Measurements from ENCODE around the gene CSH1. TPM values are rescaled to one million over a fixed set of nuclear protein-coding genes. Genes with fewer than 3 reads are reported as not detected.
"Not testable (repeated sequence)": the region's sequence is repeated elsewhere in the genome, so short reads cannot be mapped to it uniquely, and the experiment has no call there.

Gene CSH1
- total RNA-seq (2014; rRNA removed; shearing (Covaris generic)) (not detected in 2 replicates), polyA plus RNA-seq (2016; fragmentation: Nextera tagmentation; extraction: Ambion mirVana) (0.68 TPM in 1 of 2 replicates, not detected in the other)
- long read RNA-seq, result 0 reads

GRCh38 chr17:63896524-63897354 lies at the start of gene CSH1:
Gene CSH1 (minus strand): TSS chr17:63896574. CDS start chr17:63896511, 63 bp downstream.
- not testable (repeated sequence) for H3K27ac Mint-ChIP-seq; H3K9me3 Mint-ChIP-seq; H3K4me2 ChIP-seq; DNase-seq (ENCODE audit: low spot score); H3K79me2 ChIP-seq (replicated peaks; ENCODE audit: insufficient read depth); H3K36me3 Mint-ChIP-seq (ENCODE audit: low read depth); H3K4me3 Mint-ChIP-seq; H4K20me1 ChIP-seq (replicated peaks; ENCODE audit: insufficient read depth); H3K27me3 ChIP-seq (ENCODE audit: insufficient read depth); H3F3A ChIP-seq (replicated peaks; ENCODE audit: low read depth); H3K4me3 ChIP-seq; H3K9me2 ChIP-seq (ENCODE audit: insufficient read depth); H3K27me3 Mint-ChIP-seq (ENCODE audit: insufficient read depth, low read depth, poor library complexity); H3K36me3 ChIP-seq (ENCODE audit: insufficient read depth); H3K4me1 Mint-ChIP-seq; H2AFZ ChIP-seq; H3K27ac ChIP-seq (ENCODE audit: low read depth); H3K4me1 ChIP-seq (ENCODE audit: insufficient read depth)
- ATAC-seq, result peak; percentile 92
- peak in 1 of 2 experiments; percentile 6; a peak in 1 of 4 replicates for TF ChIP-seq CTCF (conservative IDR thresholded peaks at IDR 0.05; ENCODE audit: low read depth in 2 of 2)

GRCh38 chr17:63945784-63946439 lies 49.5 kb upstream of the CSH1 start:
- no peaks in the 10 kb centered on the region for H4K20me1 ChIP-seq (replicated peaks; ENCODE audit: insufficient read depth)
- no peak overlapping the region for H3K4me2 ChIP-seq
- peaks cover 2% of the 10 kb centered on the region; the same call in 2 of the 3 replicates for H3K4me1 Mint-ChIP-seq
- H3K79me2 ChIP-seq (replicated peaks; ENCODE audit: insufficient read depth), result no peaks in the 10 kb centered on the region
- H3K27ac ChIP-seq (ENCODE audit: low read depth), result no peak overlapping the region
- H3K4me1 ChIP-seq (ENCODE audit: insufficient read depth), result no peaks in the 10 kb centered on the region
- H3K9me3 Mint-ChIP-seq, result no peaks in the 10 kb centered on the region
- no peaks in the 10 kb centered on the region for H3K9me2 ChIP-seq (ENCODE audit: insufficient read depth)
- H3K36me3 ChIP-seq (ENCODE audit: insufficient read depth), result no peaks in the 10 kb centered on the region
- ATAC-seq (no peak), DNase-seq (ENCODE audit: low spot score) (no peak)
- no peaks in the 10 kb centered on the region for H3K27me3 ChIP-seq (ENCODE audit: insufficient read depth)
- no peak overlapping the region for H3K27ac Mint-ChIP-seq
- TF ChIP-seq ZNF462 (CRISPR knock-in tag; IDR thresholded peaks at IDR 0.05) (no peak), CTCF (conservative IDR thresholded peaks at IDR 0.05; ENCODE audit: low read depth in 2 of 2) (peak in 1 of 2 experiments; percentile 14; a peak in 1 of 4 replicates)
- no peaks in the 10 kb centered on the region for H3F3A ChIP-seq (replicated peaks; ENCODE audit: low read depth)
- H2AFZ ChIP-seq, result no peak overlapping the region
- no peak overlapping the region for H3K4me3 ChIP-seq
- H3K27me3 Mint-ChIP-seq (ENCODE audit: insufficient read depth, low read depth, poor library complexity), result peaks cover 1% of the 10 kb centered on the region
- peaks cover 27% of the 10 kb centered on the region for H3K36me3 Mint-ChIP-seq (ENCODE audit: low read depth)
- no peak overlapping the region for H3K4me3 Mint-ChIP-seq

Data from GM23338 (cell line).